Measurements from ENCODE around the gene TLR6.

The TLR6 gene

DNA sequence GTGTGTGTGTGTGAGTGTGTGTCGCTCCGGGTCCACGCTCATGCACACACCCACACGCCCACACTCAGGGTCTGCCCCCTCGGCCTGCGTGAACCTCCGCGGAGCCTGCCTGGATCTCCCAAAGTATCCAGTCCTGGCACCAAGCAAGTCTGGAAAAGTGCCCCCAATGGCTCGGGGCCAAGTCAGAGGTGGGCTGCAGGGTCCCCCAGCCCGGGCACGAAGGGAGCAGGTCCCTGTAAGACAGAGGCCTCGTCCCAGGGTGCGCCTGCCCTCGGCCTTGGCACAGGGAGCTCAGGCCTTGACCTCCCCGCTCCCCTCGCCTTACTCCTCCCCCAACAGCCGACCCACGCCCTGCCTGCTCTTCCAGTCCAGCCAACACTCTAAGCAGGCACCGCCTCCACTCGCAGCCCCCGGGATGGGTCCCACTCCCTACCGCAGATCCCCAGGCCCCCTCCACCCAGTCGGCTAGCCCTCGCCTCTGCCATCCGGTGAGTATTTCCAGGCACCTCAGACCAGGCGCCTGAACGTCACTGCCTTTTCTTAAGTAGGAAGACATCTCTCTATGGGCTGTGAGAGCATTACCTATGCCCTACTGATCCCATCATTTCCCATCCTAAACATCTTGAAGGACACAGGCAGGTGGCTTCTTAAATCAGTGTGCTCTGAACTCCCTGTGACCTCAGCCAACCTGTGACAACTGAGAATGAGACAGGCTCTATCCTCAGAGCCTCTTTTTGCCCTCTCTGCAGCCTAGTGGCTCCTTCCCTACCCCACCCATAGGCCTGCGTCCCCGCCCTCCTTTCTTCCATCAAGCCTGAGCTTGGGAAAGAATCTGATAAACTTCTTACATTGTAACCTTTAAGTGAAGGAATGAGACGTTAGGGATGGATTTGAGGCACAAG is 11.7 kb upstream of the TLR6 start:
- DNase-seq = no peak

DNA sequence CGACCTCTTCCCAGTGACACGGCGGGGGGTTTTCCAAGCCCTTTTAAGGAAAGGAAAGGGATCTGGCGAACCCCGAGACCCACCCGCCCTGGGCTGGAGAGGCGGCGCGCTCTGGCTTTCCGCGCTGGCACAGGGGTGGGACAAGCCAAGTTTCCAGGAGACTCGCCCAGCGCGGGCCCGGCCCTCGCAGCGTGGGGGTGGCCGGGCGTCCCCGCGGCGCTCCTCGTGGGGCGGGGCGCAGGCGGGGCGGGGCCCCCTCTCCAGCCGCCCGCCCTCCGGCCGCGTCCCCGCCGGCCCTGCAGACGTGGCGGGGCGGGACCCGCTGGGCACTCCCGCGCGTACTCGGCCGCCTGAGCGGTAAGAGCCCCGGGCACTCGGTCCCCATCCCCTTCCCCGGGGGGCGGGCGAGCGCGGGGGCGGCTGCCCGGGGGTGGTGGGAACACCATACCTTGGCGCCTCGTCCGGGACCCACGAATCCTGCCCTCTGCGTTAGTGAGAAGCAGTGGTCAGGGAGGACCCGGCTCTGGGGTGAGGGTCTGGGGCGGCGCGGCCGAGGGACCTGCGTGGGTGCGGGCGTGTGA is 11.0 kb upstream of the TLR6 start, which contains the start of gene FAM114A1:
FAM114A1 (plus strand) TSS at position 329 of the 581 bp plus-strand sequence. CDS start 10,273 bp downstream, outside the sequence.
- no peak for DNase-seq

DNA sequence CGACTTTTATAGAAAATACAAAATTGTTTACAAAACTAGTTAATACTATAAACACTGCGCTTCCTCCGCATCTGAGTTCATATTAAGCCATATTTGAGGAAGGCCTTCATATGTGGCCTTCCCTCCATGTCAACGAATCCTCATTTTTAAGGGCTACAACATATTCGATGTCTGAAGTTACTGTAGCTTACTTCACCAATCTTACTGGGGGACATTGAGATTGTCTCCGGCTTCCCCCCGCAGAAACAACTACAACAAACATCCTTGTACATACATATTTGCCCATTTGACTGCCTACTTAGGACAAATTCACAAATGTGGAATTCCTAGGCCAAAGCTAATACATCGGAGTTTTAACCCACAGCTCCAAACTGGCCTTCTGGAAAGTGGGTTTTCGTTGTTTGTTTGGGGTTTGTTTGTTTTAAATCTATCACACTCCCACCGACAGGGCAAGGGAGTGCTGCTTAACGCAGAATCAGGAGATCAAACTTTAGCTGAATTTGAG is 10.4 kb upstream of the TLR6 start:
- no peak for DNase-seq

DNA sequence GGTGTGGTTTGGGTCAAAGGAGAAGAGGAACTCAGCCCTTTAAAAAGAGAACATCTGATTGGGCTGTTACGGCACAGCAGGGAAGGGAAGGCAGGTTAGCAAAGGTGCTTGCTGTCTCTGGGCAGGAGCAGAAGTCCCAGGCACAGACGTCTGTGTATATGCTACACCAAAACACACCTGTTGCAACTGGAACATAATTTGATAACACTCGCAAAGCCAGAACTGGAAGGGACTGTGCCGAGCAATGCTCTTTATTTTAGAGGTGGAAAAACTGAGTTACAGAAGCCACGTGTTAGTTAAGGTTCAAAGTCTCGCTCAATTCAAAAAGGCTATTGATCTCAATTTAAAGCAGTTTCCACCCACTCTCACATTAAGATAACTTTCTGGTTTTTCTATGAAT is 8.8 kb upstream of the TLR6 start:
- no peak for DNase-seq

DNA sequence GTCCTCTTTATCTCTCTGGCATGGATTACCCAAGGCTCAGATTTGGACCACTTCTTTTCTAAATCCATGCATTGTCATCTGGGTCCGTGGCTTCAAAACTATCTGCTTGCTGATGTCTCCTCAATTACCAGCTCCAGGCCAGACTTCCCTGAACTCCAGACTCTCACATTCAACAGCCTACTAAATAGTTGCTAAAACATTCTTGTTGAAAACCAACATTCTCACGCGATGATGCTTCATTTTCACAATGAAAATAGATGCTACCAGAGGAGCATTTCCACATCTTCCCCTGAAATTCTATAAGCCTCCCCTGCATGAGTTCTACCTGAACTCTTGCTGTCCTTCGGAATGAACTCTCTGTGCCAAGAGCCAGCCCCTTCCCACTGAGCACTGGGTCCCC is 5.2 kb upstream of the TLR6 start:
- DNase-seq = no peak

DNA sequence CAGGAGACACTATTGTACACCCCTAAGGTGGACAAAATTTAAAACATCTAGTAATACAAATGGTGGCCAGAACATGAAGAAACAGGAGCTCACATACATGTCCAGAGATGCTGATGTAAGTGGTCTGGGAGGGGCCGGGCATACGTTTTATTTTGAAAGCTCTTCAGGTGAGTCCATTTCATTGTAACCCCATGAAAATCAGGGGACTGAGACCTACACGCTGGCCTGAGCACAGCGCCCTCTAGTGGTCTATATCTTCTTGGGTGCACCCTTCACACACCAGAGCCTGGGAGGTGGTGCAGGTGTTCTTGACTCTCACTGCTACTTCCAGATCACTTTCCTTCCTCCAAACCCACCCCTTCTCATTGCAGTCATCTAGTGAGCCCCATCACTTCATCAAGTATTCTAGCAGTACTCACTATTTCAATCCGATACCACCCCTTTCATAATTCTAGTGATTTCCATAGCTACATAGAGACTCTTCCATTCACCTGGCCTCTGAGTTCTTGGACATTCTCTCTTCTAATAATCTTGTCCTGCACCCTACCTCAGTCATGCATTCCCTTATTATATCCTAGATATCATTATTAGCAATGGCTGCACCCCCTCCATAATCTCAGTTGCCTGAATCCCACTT is 4.3 kb upstream of the TLR6 start:
- DNase-seq = no peak

DNA sequence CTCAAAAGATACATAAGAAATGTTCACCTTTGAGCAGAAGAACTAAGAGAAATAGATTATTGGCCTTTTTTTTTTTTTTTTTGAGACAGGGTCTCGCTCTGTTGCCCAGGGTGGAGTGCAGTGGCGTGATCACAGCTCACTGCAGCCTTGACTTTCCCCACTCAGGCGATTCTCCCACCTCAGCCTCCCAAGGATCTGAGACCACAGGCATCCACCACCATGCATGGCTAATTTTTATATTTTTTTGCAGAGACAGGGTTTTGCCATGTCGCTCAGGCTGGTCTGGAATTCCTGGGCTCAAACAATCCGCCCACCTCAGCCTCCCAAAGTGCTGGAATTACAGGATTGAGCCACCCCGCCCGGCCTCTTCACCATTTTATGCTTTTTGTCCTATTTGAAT is 2.9 kb upstream of the TLR6 start:
- no peak for DNase-seq

DNA sequence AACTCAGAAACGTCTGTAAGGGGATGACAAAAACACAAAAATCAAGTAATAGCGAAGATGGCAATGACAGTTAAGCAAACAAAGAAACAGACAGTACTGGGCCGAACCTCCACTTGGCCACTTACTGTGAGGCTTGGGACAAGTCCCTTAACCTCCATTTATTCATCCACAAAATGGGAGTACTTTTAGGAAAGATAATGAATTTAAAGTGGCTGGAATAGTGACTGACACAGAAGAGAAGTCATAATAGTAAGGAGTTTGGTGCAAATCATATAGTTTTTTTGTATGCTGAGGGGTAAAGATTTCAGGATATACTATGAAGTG is 1.4 kb upstream of the TLR6 start:
- no peak for DNase-seq

DNA sequence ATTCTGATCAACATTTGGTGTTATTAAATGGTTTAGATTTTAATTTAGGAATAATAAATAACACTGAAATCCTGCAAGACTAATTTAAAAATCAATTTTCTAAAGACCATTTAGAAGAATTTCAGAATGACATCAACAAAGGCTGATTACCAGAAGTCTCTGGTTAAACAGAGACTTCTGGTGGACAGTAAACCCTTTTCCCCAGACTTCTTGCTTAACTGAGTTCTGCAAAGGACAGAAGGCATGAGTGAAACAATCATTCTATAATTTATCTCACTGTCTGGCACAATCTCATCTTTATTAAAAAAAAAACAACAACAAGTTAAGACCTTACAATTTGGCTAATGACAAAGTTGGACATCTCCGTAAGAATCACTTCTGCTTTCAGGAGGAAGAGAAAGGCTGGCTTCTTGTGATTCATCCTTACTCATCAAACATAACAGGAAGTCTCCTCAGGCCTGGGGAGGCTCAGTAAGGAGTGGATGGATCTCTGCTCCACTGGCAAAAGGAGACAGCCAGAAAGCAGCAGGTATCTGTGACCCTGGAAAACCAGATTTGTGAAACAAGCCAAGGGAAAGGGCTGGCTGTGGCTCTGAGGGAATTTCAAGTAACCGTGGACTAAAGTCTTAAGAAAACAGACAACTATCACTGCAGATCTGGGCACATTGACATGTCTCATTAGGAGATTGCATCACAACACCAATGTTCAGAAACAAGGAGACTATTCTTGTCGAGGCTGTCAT is 908 bp upstream of the TLR6 start:
- DNase-seq = peak; percentile 93

DNA sequence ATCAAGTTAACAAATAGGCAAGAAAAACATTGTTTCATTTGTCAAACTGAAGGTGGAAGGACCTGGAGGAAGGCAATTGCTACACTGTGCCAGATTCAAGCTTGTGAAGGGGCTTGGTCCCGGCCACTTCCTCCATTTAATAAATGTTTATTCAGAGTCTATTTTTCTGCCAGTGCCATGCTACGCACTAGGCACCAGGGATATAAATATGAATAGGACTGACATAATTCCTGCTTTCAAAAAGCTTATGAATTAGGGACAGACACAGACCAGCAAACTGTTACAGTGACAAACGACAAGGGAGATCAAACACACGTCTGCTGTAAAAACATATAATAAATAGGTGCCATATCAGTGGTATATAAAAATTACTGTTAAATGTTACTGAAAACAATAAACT is 571 bp downstream of the TLR6 start:
- DNase-seq = no peak

DNA sequence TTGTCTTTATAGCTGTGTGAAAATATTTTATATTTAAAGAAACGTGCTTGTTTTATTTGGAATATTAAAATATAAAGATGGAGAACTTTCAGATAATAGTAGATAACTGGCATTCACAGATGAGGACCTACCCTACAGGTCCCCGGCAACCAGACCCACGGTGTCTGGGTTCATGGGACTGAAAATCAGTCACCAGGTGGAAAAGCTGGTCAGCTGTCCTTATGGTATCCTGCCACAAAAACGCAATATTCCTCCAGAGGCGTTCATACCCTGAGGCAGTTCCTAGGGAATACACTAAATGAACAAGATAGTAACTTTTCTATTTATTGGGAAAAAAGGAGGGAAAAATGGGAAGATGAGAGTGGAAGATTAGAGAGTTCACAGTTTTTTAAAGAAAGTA is 1.2 kb downstream of the TLR6 start:
- no peak for DNase-seq

DNA sequence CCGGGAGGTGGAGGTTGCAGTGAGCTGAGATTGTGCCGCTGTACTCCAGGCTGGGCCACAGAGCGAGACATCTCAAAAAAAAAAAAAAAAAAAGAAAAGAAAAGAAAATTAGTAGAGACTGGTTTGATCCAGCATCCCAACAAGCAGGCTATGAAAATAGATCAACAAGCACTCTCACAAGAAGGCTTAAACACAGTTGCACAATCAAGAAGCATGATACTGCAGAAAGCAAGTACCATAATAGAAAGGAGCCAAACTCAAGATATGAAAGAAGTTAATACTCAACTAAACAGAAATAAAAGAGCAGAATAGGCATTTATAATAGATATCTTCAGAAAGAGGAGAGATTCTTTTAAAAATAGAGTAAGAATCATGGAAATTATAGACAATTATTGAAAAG is 10.6 kb downstream of the TLR6 start:
- DNase-seq = no peak

DNA sequence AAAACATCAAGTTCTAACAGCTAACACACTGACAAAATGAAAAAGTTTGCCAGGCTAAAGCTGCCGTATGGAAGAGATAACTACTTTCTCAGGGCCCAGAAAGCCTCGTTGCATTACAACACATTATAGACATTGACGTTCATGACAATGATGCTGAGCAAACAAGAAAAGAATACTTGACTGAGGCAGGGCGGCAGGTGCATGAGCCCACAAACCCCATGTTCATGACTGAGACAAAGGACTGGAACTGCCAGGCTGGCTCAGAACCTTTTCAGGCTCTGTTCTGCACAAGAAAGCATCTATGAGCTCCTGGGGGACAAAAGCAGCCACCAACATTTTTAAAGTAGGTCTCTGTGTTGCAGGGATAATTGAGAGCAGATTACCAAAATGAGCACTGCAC is 13.6 kb downstream of the TLR6 start:
- DNase-seq = no peak

DNA sequence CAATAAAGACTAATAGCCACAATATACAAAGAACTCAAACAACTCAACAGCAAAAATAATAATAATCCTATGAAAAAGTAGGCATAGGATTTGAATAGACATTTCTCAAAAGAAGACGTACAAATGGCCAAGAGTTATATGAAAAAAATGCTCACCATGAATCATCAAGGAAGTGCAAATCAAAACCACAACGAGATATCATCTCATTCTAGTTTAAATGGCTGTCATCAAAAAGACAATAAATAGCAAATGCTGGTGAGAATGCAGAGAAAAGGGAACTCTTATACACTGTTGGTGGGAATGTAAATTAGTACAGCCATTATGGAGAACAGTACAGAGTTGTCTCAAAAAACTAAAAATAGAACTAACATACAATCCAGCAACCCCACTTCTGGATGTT is 18.8 kb downstream of the TLR6 start:
- no peak for DNase-seq

DNA sequence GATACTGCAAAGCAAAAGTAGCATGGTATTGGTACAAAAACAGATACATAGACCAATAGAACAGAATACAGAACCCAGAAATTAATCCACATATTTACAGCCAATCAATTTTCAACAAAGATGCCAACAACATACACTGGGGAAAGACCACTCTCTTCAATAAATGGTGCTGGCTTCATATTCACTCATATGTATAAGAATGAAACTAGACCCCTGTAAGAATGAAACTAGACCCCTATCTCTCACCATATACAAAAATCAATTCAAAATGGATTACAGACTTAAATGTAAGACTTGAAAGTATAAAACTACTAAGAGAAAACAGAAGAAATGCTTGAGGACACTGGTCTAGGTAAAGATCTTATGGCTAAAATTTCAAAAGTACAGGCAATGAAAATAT is 19.3 kb downstream of the TLR6 start:
- DNase-seq = no peak

DNA sequence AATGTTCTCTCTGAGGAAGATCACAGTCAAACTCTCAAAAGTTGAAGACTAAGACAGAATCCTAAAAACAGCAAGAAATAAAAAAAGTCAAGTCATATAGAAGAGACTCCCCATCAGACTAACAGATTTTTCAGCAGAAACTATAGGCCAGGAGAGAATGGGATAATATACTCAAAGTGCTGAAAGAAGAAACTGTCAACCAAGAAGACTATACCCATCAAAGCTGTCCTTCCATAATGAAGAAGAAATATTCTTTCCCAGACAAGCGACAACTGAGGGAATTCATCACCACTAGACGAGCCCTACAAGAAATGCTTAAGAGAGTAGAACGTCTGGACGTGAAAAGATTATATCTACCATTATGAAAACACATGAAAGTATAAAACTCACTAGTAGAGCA is 22.0 kb downstream of the TLR6 start:
- DNase-seq = no peak

DNA sequence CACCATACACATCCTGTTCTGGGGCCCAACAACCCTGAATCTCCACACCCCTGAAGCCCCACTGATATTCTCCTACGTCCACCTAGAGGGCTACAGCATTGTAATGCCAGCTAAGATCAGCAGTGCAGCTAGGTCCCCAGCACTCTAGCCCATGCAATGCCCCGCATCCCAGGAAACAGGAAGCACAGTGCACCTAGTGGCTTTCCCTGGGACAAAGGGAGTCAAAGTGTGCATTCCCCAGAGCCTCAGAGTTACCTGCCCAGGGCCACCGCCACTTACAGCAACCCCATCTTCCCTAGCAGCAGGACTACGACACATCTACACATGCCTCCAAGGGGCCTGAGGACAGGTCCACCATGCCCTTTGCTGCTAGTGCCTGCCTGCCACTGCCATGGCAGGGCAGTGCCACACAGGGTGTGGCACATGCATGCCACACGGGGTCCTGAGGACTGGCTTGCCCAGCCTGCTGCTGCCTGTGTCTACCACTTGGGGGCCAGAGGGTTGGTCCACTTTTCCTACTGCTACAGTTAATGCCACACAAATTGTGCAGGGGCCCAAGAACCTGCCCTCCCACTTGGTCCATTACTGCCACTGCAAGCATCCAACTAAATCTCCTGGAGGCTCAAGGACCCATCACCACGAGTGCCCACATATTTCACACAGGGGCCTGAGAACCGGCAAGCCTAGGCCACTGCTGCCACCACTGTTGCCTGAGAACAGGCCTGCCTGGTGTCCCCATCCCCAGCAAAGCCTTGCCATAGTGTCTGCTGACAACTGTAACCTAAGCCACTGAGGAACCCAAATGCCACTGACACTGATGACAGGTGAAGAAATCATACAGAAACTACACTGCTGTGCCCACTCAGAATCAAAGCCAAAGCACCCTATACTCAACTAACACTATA is 23.7 kb downstream of the TLR6 start:
- no peak for DNase-seq

DNA sequence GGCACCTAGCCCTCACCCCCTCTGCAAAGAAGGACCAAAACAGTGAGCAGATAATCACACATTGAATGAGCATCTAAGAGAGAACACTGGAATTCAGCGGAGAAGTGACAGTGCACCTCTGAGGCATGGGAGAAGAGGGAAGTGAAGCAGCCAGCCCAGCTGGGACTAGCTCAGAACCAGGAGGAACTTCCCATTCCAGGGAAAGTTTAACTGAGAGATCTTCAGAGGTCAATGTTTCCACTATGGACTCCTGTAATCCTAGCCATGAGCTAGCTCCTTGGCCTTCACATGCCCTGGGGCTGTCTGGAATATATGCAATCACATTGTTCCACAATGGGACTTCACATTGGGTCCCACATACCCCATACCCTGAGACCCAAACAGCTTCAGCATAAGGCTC is 24.4 kb downstream of the TLR6 start:
- no peak for DNase-seq

DNA sequence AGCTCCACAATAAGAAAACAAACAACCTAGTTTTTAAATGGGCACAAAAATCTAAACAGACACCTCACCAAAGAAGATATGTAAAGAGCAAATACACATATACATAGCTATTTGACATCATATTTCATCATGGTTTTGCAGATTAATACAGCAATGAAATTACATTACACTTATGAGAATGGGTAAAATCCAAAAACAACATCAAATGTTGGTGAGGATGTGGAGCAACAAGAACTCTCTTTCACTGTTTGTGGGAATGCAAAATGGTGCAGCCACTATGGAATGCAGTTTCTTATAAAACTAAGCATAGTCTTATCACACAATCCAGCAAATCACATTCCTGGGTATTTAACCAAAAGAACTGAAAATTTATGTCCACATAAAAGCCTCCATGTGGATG is 25.0 kb downstream of the TLR6 start:
- DNase-seq = no peak

DNA sequence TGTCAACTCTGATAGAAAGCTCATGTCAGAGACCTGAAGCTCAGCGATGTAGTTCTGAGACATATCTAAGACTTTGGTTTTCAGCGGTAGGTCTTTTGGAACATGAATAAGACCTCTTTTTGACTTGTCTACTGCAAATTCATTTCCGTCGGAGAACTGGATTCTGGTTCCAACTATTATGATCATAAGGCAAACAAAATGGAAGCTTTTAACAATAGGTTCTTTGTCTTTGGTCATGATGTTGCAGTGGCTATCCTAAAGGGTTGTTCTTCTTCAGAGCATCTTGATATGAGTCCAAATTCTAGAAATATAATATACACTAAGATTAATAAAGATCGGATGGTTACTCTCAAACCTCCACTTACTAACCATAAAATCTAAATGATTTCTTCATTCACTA is 27.4 kb downstream of the TLR6 start:
- no peak for DNase-seq

DNA sequence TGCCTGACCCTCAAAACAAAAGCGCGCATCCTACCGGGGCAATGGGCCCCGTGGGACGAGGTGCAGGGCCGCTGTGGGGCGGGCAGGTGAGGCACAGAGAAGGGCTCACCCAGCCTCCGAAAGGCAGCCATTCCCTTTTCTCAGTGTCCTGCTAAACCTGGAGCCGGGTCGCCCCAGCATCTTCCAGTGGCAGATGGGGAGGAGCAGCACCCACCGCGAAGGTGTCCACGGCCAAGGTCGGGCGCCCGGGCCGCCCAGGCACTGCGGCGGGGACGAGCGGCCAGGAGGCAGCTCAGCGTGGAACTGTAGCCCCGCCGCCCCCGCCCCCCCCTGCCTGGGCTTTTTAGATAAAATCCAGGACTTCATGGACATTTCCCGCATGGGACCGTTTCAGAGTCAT is 32.9 kb downstream of the TLR6 start:
- no peak for DNase-seq

DNA sequence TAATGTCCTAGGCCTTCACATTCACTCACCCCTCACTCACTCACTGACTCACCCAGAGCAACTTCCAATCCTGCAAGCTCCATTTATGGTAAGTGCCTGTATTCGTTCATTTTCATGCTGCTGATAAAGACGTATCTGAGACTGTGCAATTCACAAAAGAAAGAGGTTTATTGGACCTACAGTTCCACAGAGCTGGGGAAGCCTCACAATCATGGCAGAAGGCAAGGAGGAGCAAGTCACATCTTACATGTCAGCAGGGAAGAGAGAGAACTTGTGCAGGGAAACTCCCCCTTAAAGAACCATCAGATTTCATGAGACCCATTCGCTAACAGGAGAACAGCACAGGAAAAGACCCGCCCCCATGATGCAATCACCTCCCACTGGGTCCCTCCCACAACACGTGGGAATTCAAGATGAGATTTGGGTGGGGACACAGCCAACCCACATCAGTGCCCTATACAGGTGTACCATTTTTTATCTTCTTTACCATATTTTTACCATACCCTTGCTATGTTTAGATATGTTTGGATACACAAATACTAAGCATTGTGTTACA is 33.8 kb downstream of the TLR6 start:
- DNase-seq = no peak
